Activated CD8-positive, alpha-beta memory T cell treated with anti-CD3 and anti-CD28 coated beads, Interleukin-2, amount 10 ng/mL, durations not matched to agents 7 days and 5 days (primary cell): ENCODE data around the gene FAF1. TPM values are rescaled to one million over a fixed set of nuclear protein-coding genes. Genes with fewer than 3 reads are reported as not detected.
A peak's percentile ranks its signal among the peaks of the same experiment; 100 is the strongest.
"Not testable (repeated sequence)": the region's sequence is repeated elsewhere in the genome, so short reads cannot be mapped to it uniquely, and the experiment has no call there.

Experiments
- ATAC-seq: fragments of 150-1000 bp; cut with Tn5 transposase; one replicate; pipeline ENCODE4 v1.10.0; 2021; ENCODE audit warnings: moderate library complexity
- CTCF ChIA-PET: fragments of 350-600 bp; sonication (Branson Sonifier 250); formaldehyde crosslinking; loops from one replicate; lab custom pipeline; 2021; ENCODE audit warnings: antibody characterized with exemption; lab: Charles Lee
- DNase-seq: peaks from one replicate; pipeline ENCODE4 v3.0.0-alpha.2; 2020
- H3K27ac Mint-ChIP-seq: one replicate; pipeline ENCODE4 v1.8.0; 2021; ENCODE audit warnings: mild to moderate bottlenecking, mixed read lengths
- H3K27me3 Mint-ChIP-seq: one replicate; pipeline ENCODE4 v1.8.0; 2021; ENCODE audit warnings: mixed read lengths
- H3K36me3 Mint-ChIP-seq: one replicate; pipeline ENCODE4 v1.8.0; 2021; ENCODE audit warnings: mild to moderate bottlenecking, mixed read lengths
- H3K4me1 Mint-ChIP-seq: one replicate; pipeline ENCODE4 v1.8.0; 2021; ENCODE audit warnings: mixed read lengths
- H3K4me3 Mint-ChIP-seq: one replicate; pipeline ENCODE4 v1.8.0; 2021; ENCODE audit warnings: mild to moderate bottlenecking, moderate library complexity, mixed read lengths
- H3K9me3 Mint-ChIP-seq: one replicate; pipeline ENCODE4 v1.8.0; 2022; ENCODE audit warnings: low read depth, mixed read lengths
- total RNA-seq, 2 experiments: library from RNA; stranded (reverse); gene quantifications; one replicate each; pipeline ENCODE4 v1.2.3, GENCODE V29; 2021

The FAF1 gene
- total RNA-seq, 2 experiments from 2014 or later = 84.4 to 94.4 TPM

GRCh38 chr1:50735443-50735842 lies 224.6 kb downstream of the FAF1 start:
- Mint-ChIP-seq H3K9me3 (no peaks in the 10 kb centered on the region), H3K4me1 (peaks cover 16% of the 10 kb centered on the region), H3K27me3 (no peaks in the 10 kb centered on the region), H3K36me3 (peaks cover 5% of the 10 kb centered on the region), H3K4me3 (no peak overlapping the region), H3K27ac (no peak overlapping the region)
- DNase-seq (no peak), ATAC-seq (no peak)
- CTCF ChIA-PET = interaction anchor here (1.1 to 1.2 kb wide), 2 partner anchors 16 to 18 kb away, joined by 3 to 4 read pairs; no protein-coding TSS in a partner anchor

DNA sequence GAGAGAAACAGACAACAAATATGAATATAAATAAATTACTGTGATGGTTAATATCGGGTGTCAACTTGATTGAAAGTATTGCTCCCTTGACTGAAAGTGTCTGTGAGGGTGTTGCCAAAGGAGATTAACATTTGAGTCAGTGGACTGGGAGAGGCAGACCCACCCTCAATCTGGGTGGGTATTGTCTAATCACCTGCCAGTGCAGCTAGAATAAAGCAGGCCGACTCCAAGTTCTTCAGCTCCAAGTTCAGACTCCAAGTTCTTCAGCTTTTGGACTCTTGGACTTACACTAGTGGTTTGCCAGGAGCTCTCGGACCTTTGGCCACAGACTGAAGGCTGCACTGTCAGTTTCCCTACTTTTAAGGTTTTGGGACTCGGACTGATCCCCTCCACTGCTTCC lies 232.5 kb downstream of the FAF1 start:
- peaks cover 24% of the 10 kb centered on the region for H3K4me1 Mint-ChIP-seq
- H3K4me3 Mint-ChIP-seq, H3K27me3 Mint-ChIP-seq, ATAC-seq, H3K9me3 Mint-ChIP-seq, H3K27ac Mint-ChIP-seq, DNase-seq: not testable (repeated sequence)
- H3K36me3 Mint-ChIP-seq = peaks cover 15% of the 10 kb centered on the region
- CTCF ChIA-PET = interaction anchor here (1.6 kb wide), 1 partner anchor 9 kb away, joined by 3 read pairs; no protein-coding TSS in a partner anchor

DNA sequence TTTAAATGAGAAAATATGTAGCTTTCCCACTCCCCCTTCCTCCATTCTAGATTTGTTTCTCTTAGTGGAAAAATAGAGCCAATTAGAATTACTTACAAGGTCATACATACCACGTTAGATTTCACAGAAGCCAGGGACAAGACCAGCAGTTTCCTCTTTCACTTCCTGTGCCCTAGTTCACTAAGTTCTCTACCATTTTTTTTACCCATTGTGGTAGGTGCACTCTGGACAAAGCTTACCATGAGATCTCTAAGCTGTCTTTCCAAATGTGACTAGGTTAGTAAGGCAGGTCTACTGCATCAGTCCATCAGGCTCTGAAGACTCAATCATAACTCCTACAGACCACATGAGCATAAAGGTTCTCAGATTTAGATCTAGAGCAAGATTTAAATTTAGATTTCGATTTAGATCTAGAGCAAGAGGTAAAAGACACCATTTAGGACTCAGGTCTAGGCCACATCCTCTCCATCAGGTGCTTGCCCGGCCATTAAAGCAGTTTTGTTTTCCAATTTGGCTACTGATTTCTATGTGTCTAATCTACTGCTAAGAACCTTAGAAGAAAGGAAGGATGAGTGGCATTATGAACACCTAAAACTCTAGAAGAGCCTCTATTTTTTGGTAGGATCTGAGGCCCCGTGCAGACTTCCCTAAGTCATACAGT lies 235.3 kb downstream of the FAF1 start:
- Mint-ChIP-seq H3K9me3 (no peaks in the 10 kb centered on the region), H3K27me3 (no peaks in the 10 kb centered on the region), H3K4me1 (peaks cover 22% of the 10 kb centered on the region), H3K4me3 (no peak overlapping the region), H3K27ac (peak overlapping the region; percentile 84), H3K36me3 (peaks cover 11% of the 10 kb centered on the region)
- CTCF ChIA-PET = no interaction called here
- DNase-seq = no peak
- ATAC-seq = peak; percentile 84

GRCh38 chr1:50720457-50721053 lies 239.5 kb downstream of the FAF1 start:
- H3K9me3 Mint-ChIP-seq = peaks cover 2% of the 10 kb centered on the region
- peaks cover 9% of the 10 kb centered on the region for H3K36me3 Mint-ChIP-seq
- no peaks in the 10 kb centered on the region for H3K27me3 Mint-ChIP-seq
- H3K4me3 Mint-ChIP-seq = no peak overlapping the region
- H3K4me1 Mint-ChIP-seq = peaks cover 21% of the 10 kb centered on the region
- CTCF ChIA-PET = interaction anchor here (0.8 kb wide), 1 partner anchor 100 kb away, joined by 3 read pairs; no protein-coding TSS in a partner anchor
- no peak for ATAC-seq
- no peak overlapping the region for H3K27ac Mint-ChIP-seq
- no peak for DNase-seq

DNA sequence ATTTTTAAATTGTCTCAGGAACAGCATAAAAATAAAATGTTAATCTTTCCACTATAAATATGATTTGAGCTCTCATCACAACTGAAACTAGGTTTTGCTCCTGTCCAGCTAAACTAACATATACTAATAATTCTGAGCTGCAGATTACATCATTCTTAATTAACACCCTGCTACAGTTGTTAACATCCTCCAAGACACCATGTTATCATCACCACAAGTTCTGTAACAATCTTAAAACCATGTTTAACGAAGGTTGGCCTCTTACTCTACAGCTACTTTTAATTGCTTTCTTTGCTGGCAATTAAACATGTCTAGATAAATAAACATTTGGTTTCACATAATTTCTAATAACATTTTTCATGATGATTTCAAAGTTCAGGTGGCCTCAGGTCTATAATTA lies 240.9 kb downstream of the FAF1 start:
- Mint-ChIP-seq H3K36me3 (peaks cover 5% of the 10 kb centered on the region), H3K27ac (no peak overlapping the region), H3K27me3 (no peaks in the 10 kb centered on the region), H3K9me3 (peaks cover 2% of the 10 kb centered on the region), H3K4me3 (no peak overlapping the region), H3K4me1 (peaks cover 8% of the 10 kb centered on the region)
- ATAC-seq = no peak
- DNase-seq = no peak
- CTCF ChIA-PET = interaction anchor here (0.9 to 1.0 kb wide), 2 partner anchors 15 to 17 kb away, joined by 3 read pairs; no protein-coding TSS in a partner anchor

DNA sequence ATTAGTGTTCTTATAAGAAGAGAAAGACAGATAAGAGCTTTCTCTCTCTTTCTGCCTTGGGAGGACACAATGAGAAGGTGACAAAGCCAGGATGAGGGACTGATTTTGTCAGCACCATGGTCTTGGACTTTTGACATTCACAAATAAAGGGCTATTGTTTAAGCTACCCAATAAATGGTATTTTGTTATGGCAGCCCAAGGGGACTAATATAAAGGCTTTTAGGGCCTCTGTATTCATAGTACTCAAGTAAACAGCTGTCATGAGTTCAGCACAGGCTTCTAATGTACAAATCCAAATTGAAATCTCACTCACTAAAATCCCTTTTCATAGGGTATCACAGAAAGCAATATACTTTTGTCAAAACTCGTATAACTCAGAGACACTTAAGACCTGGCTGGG lies 242.7 kb downstream of the FAF1 start:
- ATAC-seq (no peak), DNase-seq (no peak)
- Mint-ChIP-seq H3K4me3 (no peak overlapping the region), H3K27ac (no peak overlapping the region), H3K4me1 (no peaks in the 10 kb centered on the region), H3K27me3 (no peaks in the 10 kb centered on the region), H3K9me3 (peaks cover 2% of the 10 kb centered on the region), H3K36me3 (peaks cover 2% of the 10 kb centered on the region)
- CTCF ChIA-PET = interaction anchor here (1.0 kb wide), 1 partner anchor 18 kb away, joined by 4 read pairs; no protein-coding TSS in a partner anchor

DNA sequence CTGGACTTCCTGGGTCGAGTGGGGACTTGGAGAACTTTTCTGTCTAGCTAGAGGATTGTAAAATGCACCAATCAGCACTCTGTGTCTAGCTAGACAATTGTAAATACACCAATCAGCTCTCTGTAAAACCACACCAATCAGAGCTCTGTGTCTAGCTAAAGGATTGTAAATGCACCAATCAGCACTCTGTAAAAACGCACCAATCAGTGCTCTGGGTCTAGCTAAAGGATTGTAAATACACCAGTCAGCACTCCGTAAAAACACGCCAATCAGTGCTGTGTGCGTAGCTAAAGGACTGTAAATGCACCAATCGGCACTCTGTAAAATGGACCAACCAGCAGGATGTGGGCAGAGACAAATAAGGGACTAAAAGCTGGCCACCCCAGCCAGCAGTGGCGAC lies 243.6 kb downstream of the FAF1 start:
- H3K27ac Mint-ChIP-seq, DNase-seq, H3K4me1 Mint-ChIP-seq, ATAC-seq, H3K4me3 Mint-ChIP-seq, H3K36me3 Mint-ChIP-seq, CTCF ChIA-PET, H3K9me3 Mint-ChIP-seq, H3K27me3 Mint-ChIP-seq: not testable (repeated sequence)

DNA sequence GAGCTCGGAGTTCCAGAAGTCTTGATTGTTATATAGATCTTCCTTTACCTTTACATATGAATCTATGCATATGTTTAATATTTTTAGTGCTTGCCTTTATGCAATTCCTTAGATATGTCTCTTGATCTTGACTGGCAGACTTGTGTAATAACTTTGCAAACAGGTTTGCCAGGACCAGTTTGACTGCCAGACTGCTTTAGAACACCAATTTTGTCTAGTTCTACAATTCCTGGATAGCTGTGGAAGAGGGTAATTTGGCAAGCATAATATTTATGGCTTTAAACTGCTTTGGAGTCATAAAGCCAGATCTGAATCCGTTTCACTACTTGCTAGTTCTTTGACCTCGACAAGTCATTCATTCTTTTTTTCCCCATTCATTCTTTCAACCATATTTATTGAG lies 250.0 kb downstream of the FAF1 start:
- DNase-seq (no peak), ATAC-seq (no peak)
- CTCF ChIA-PET = no interaction called here
- Mint-ChIP-seq H3K4me3 (no peak overlapping the region), H3K36me3 (peaks cover 1% of the 10 kb centered on the region), H3K9me3 (no peaks in the 10 kb centered on the region), H3K27me3 (no peaks in the 10 kb centered on the region), H3K27ac (no peak overlapping the region), H3K4me1 (no peaks in the 10 kb centered on the region)

GRCh38 chr1:50707824-50708223 lies 252.2 kb downstream of the FAF1 start:
- no peak for DNase-seq
- no peak overlapping the region for H3K27ac Mint-ChIP-seq
- no peak for ATAC-seq
- peaks cover 2% of the 10 kb centered on the region for H3K4me1 Mint-ChIP-seq
- H3K4me3 Mint-ChIP-seq = no peak overlapping the region
- H3K36me3 Mint-ChIP-seq = peaks cover 1% of the 10 kb centered on the region
- no peaks in the 10 kb centered on the region for H3K27me3 Mint-ChIP-seq
- H3K9me3 Mint-ChIP-seq = no peaks in the 10 kb centered on the region
- CTCF ChIA-PET = no interaction called here

- ATAC-seq (no peak), DNase-seq (no peak)
- Mint-ChIP-seq H3K27me3 (no peaks in the 10 kb centered on the region), H3K36me3 (peaks cover 2% of the 10 kb centered on the region), H3K27ac (no peak overlapping the region), H3K4me1 (peaks cover 2% of the 10 kb centered on the region), H3K9me3 (no peaks in the 10 kb centered on the region), H3K4me3 (no peak overlapping the region)
- CTCF ChIA-PET = interaction anchor here (1.1 to 1.2 kb wide), 2 partner anchors 89 to 336 kb away, joined by 3 to 4 read pairs; no protein-coding TSS in a partner anchor
These were observed 254.4 kb downstream of the FAF1 start for GRCh38 chr1:50705699-50706098.

DNA sequence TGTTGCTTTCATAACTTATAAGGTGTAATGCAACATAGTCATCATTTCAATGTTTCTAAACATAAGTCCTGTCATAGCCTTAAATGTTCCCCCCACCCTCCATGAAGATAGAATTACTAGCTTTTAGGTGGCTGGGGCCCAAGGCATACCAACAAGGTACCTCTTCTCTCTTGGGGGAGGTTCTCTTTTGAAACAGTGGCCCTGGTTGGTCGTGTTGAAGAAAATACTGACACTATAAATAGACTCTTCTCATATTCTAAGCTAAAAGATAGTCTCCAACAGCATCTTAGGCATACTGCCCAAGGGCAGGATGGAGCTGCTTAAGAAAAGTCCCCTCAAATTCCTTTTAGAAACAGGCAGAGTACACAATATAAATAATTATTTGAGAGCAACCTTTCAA lies 255.0 kb downstream of the FAF1 start:
- ATAC-seq = no peak
- no peaks in the 10 kb centered on the region for H3K27me3 Mint-ChIP-seq
- CTCF ChIA-PET = interaction anchor here (1.1 to 1.6 kb wide), 5 partner anchors 14 to 336 kb away, joined by 3 to 4 read pairs (median 4); no protein-coding TSS in a partner anchor
- DNase-seq = no peak
- peaks cover 2% of the 10 kb centered on the region for H3K4me1 Mint-ChIP-seq
- no peak overlapping the region for H3K4me3 Mint-ChIP-seq
- no peaks in the 10 kb centered on the region for H3K9me3 Mint-ChIP-seq
- H3K27ac Mint-ChIP-seq = no peak overlapping the region
- peaks cover 2% of the 10 kb centered on the region for H3K36me3 Mint-ChIP-seq

DNA sequence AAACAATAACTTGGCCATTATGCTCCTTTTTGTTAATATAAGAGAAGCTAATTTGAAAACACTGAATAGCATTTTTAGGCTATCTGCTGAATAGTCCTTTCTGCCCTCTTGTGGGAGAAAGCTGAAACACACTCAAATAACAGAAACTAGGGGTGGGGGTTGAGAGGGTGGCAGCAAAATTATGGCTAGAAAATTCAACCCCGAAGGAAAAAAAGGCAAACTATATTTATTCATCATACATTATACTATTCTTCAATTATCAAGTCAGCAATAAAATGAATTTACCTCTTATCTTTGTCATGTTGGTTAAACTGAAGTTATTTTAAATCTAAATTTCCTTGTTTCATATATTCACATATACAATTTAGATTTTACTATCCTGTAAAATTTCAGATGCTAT lies 255.9 kb downstream of the FAF1 start:
- H3K4me3 Mint-ChIP-seq = no peak overlapping the region
- H3K36me3 Mint-ChIP-seq = peaks cover 2% of the 10 kb centered on the region
- no peak for ATAC-seq
- H3K27me3 Mint-ChIP-seq = no peaks in the 10 kb centered on the region
- H3K9me3 Mint-ChIP-seq = no peaks in the 10 kb centered on the region
- DNase-seq = no peak
- no peak overlapping the region for H3K27ac Mint-ChIP-seq
- H3K4me1 Mint-ChIP-seq = peaks cover 2% of the 10 kb centered on the region
- CTCF ChIA-PET = interaction anchor here (1.0 to 1.6 kb wide), 4 partner anchors 14 to 279 kb away, joined by 3 to 4 read pairs (median 4); no protein-coding TSS in a partner anchor

DNA sequence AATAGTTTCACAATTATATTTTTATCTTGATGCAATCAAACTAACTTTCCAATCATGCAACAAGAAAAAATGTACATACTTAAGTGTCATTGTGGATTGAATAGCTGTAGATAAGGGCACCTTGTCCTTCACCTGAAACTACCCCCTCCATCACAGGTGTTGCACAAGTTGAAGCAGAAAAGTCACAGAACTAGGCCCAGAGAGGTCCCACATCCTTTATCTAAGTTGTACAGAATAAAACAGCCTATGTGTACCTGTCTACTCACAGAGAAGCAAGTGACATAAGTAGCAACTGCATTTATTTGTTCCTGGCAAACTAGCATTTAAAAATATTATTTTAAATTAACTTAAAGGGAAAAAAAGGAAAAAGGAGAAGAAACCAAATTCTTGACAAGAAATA lies 256.8 kb downstream of the FAF1 start:
- peaks cover 2% of the 10 kb centered on the region for H3K4me1 Mint-ChIP-seq
- DNase-seq = no peak
- no peaks in the 10 kb centered on the region for H3K9me3 Mint-ChIP-seq
- no peaks in the 10 kb centered on the region for H3K27me3 Mint-ChIP-seq
- CTCF ChIA-PET = no interaction called here
- no peak overlapping the region for H3K4me3 Mint-ChIP-seq
- H3K36me3 Mint-ChIP-seq = peaks cover 2% of the 10 kb centered on the region
- no peak overlapping the region for H3K27ac Mint-ChIP-seq
- ATAC-seq = no peak

GRCh38 chr1:50702395-50702794 lies 257.7 kb downstream of the FAF1 start:
- CTCF ChIA-PET = no interaction called here
- Mint-ChIP-seq H3K36me3 (peaks cover 2% of the 10 kb centered on the region), H3K9me3 (no peaks in the 10 kb centered on the region), H3K4me3 (no peak overlapping the region), H3K4me1 (peaks cover 2% of the 10 kb centered on the region), H3K27me3 (no peaks in the 10 kb centered on the region), H3K27ac (no peak overlapping the region)
- no peak for DNase-seq
- ATAC-seq = no peak
